Body of pancreas (tissue), 4 donors: ENCODE results near the gene NXPH1.

Source experiments
- CTCF ChIP-seq, 7 experiments: fragments of 450-650 bp in 4 of 7; fragments of 200-600 bp in 3 of 7; sonication (generic) in 3 of 7; IDR thresholded peaks; one replicate each; pipeline ENCODE4 v1.5.1; 2016 to 2019; ENCODE audit warnings: antibody characterized with exemption in 7 of 7
- POLR2A ChIP-seq, 3 donors: fragments of 450-650 bp; IDR thresholded peaks; one replicate each; pipeline ENCODE4 v1.6.1; 2016; ENCODE audit warnings: antibody characterized with exemption in 3 of 3, mild to moderate bottlenecking in 2 of 3

- TF ChIP-seq CTCF (IDR thresholded peaks at IDR 0.05) (no peak), POLR2A (IDR thresholded peaks at IDR 0.05) (no peak)
These were observed 309.4 kb downstream of the NXPH1 start for GRCh38 chr7:8742837-8743236.
